Hepatocyte (in vitro differentiated cells): ENCODE results near the gene NSUN4. TPM values are rescaled to one million over a fixed set of nuclear protein-coding genes. Genes with fewer than 3 reads are reported as not detected.

Experiments
- DNase-seq: peaks from one replicate; pipeline ENCODE4 v3.0.0-alpha.2; 2016; ENCODE audit warnings: low spot score
- H2AFZ ChIP-seq: fragments of 200-600 bp; sonication (generic); 2 replicates; pipeline ENCODE4 v1.6.0; 2016; ENCODE audit warnings: antibody characterized with exemption, mild to moderate bottlenecking
- H3K27ac ChIP-seq: fragments of 200-600 bp; sonication (generic); 2 replicates; pipeline ENCODE4 v1.5.1; 2016; ENCODE audit warnings: mild to moderate bottlenecking
- H3K27me3 ChIP-seq: fragments of 200-600 bp; sonication (generic); 2 replicates; pipeline ENCODE4 v1.6.1; 2016
- H3K36me3 ChIP-seq: fragments of 200-600 bp; sonication (generic); replicated peaks from 2 replicates; pipeline ENCODE4 v1.5.1; 2016; ENCODE audit warnings: low read depth; ENCODE audit not compliant: insufficient read depth
- H3K4me1 ChIP-seq: fragments of 200-600 bp; sonication (generic); 2 replicates; pipeline ENCODE4 v1.5.1; 2016; ENCODE audit warnings: mild to moderate bottlenecking, moderate library complexity; ENCODE audit not compliant: insufficient read depth
- H3K4me2 ChIP-seq: fragments of 200-600 bp; sonication (generic); 2 replicates; pipeline ENCODE4 v1.6.0; 2016
- H3K4me3 ChIP-seq: fragments of 200-600 bp; sonication (generic); 2 replicates; pipeline ENCODE4 v1.5.1; 2016; ENCODE audit warnings: mild to moderate bottlenecking
- H3K79me2 ChIP-seq: fragments of 200-600 bp; sonication (generic); 2 replicates; pipeline ENCODE4 v1.6.0; 2017; ENCODE audit warnings: mild to moderate bottlenecking
- H3K9me2 ChIP-seq: fragments of 200-600 bp; sonication (generic); replicated peaks from 2 replicates; pipeline ENCODE4 v1.6.0; 2017; ENCODE audit warnings: mild to moderate bottlenecking; ENCODE audit not compliant: insufficient read depth
- H3K9me3 ChIP-seq: fragments of 200-600 bp; sonication (generic); 2 replicates; pipeline ENCODE4 v1.5.1; 2016; ENCODE audit warnings: low read depth, mild to moderate bottlenecking
- H4K20me1 ChIP-seq: fragments of 200-600 bp; sonication (generic); 2 replicates; pipeline ENCODE4 v1.6.0; 2016; ENCODE audit warnings: mild to moderate bottlenecking; ENCODE audit not compliant: insufficient read depth, poor library complexity, severe bottlenecking
- CTCF ChIP-seq: fragments of 200-600 bp; sonication (generic); IDR thresholded peaks from 2 replicates; pipeline ENCODE4 v1.5.1; 2016; ENCODE audit warnings: antibody characterized with exemption, mild to moderate bottlenecking; ENCODE audit not compliant: poor library complexity
- EZH2 ChIP-seq: fragments of 200-600 bp; sonication (generic); IDR thresholded peaks from 2 replicates; pipeline ENCODE4 v1.6.1; 2016; ENCODE audit warnings: antibody characterized with exemption, mild to moderate bottlenecking, borderline replicate concordance
- EZH2phosphoT487 ChIP-seq: fragments of 200-600 bp; sonication (generic); IDR thresholded peaks from one replicate; pipeline ENCODE4 v1.6.1; 2018; ENCODE audit warnings: antibody characterized with exemption, mild to moderate bottlenecking, low read depth, moderate library complexity; ENCODE audit not compliant: unreplicated experiment, severe bottlenecking
- WGBS: methylation state at CpG from one replicate; pipeline ENCODE4 v1.1.6; 2016; ENCODE audit warnings: low lambda C conversion rate; ENCODE audit errors: missing lambda C conversion rate; 5-methylcytosine and 5-hydroxymethylcytosine counted together
- polyA plus RNA-seq: library from polyadenylated mRNA; unstranded; fragments of >200 nt; fragmentation: Nextera tagmentation; extraction: Ambion mirVana; gene quantifications from 2 replicates; pipeline ENCODE4 v1.2.1, GENCODE V29; 2016
- total RNA-seq: library from RNA; depleted of rRNA; stranded (reverse); fragments of >200 nt; gene quantifications from 2 replicates; pipeline ENCODE4 v1.2.3, GENCODE V29; 2014

The NSUN4 gene
- 17.6 and 20.5 TPM in 2 replicates for total RNA-seq
- 13.5 and 21.2 TPM in 2 replicates for polyA plus RNA-seq

- WGBS, result 2% methylated on average over 53 of the region's 53 CpGs
Observed at GRCh38 chr1:46340404-46341221, at the start of gene NSUN4. TSS of gene NSUN4 (plus strand) at chr1:46340807. CDS start at chr1:46340827, 20 bp downstream.

GRCh38 chr1:46295306-46295705 is 45.3 kb upstream of the NSUN4 start:
- Histone ChIP-seq H3K27ac (no peak overlapping the region), H2AFZ (no peak overlapping the region), H3K9me2 (no peaks in the 10 kb centered on the region), H4K20me1 (peaks cover 28% of the 10 kb centered on the region), H3K4me1 (peaks cover 15% of the 10 kb centered on the region), H3K36me3 (no peaks in the 10 kb centered on the region), H3K4me2 (no peak overlapping the region), H3K79me2 (peaks cover 63% of the 10 kb centered on the region), H3K4me3 (no peak overlapping the region), H3K27me3 (no peaks in the 10 kb centered on the region), H3K9me3 (no peaks in the 10 kb centered on the region)
- WGBS, result 97% methylated on average over 2 of the region's 2 CpGs
- TF ChIP-seq EZH2 (no peak), CTCF (no peak), EZH2phosphoT487 (no peak)
- no peak for DNase-seq

More at GRCh38 chr1:46340404-46341221, at the start of gene NSUN4:
- peak; percentile 97 for DNase-seq
- Histone ChIP-seq H3K79me2 (peaks cover 26% of the 10 kb centered on the region), H3K4me1 (peaks cover 9% of the 10 kb centered on the region), H2AFZ (peak within 1 kb of the TSS; percentile 75), H3K27me3 (no peaks in the 10 kb centered on the region), H4K20me1 (no peaks in the 10 kb centered on the region), H3K9me2 (no peaks in the 10 kb centered on the region), H3K4me2 (peak within 1 kb of the TSS; percentile 86), H3K27ac (peak within 1 kb of the TSS; percentile 99), H3K9me3 (no peaks in the 10 kb centered on the region), H3K36me3 (no peaks in the 10 kb centered on the region), H3K4me3 (peak within 1 kb of the TSS; percentile 84)
- TF ChIP-seq EZH2phosphoT487 (no peak), CTCF (peak; percentile 79)

GRCh38 chr1:46298387-46298786 is 42.2 kb upstream of the NSUN4 start:
- TF ChIP-seq EZH2phosphoT487, result no peak
- TF ChIP-seq EZH2, result no peak
- no peak for TF ChIP-seq CTCF
- Histone ChIP-seq H3K4me2 (peak overlapping the region; percentile 5), H3K36me3 (no peaks in the 10 kb centered on the region), H3K4me3 (no peak overlapping the region), H3K27me3 (no peaks in the 10 kb centered on the region), H3K4me1 (peaks cover 21% of the 10 kb centered on the region), H3K79me2 (peaks cover 80% of the 10 kb centered on the region), H3K27ac (peak overlapping the region; percentile 14), H2AFZ (no peak overlapping the region), H3K9me2 (no peaks in the 10 kb centered on the region), H3K9me3 (no peaks in the 10 kb centered on the region), H4K20me1 (peaks cover 38% of the 10 kb centered on the region)
- DNase-seq, result no peak
